ENCODE data around the gene DNAJB12. TPM values are rescaled to one million over a fixed set of nuclear protein-coding genes. Genes with fewer than 3 reads are reported as not detected.

Gene DNAJB12
- total RNA-seq, 1 donor from 2014 or later = 29.7 TPM

DNA sequence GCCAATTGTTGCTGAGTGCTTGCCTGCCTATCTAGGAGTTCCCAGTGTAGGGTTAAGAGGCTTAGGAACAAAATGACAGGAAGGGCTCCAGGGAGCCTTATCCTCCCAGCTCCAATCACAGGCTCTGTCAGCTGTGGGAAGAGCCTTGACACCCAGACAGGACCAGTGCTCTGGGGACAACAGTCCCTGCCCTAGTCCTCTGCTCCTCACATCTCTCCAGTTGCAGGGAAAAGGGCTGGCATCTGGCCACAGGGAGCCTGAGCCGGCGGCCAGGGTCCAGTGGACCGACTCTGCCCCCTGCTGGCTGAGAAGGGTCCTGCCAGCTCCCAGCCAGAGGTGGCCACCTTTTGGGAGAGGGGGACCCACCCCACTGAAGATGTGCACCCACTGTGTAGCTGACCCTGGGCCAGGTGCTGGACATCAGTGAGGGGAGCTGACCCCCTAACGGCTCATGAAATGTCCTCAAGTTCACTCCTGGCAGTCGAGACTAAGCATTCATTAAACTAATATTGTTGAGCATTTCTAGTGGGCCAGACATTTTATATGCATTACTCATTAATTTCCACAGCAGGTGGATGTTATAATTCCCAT, 17.6 kb downstream of the DNAJB12 start:
- Histone ChIP-seq H3K27ac (peak overlapping the region; percentile 75), H3K36me3 (peaks cover 0 to 39% of the 10 kb centered on the region in 2 donors), H3K27me3 (no peaks in the 10 kb centered on the region), H3K4me3 (no peak overlapping the region), H3K4me1 (peaks cover 61% of the 10 kb centered on the region), H3K9me3 (no peaks in the 10 kb centered on the region)
- TF ChIP-seq, protein P1, sequence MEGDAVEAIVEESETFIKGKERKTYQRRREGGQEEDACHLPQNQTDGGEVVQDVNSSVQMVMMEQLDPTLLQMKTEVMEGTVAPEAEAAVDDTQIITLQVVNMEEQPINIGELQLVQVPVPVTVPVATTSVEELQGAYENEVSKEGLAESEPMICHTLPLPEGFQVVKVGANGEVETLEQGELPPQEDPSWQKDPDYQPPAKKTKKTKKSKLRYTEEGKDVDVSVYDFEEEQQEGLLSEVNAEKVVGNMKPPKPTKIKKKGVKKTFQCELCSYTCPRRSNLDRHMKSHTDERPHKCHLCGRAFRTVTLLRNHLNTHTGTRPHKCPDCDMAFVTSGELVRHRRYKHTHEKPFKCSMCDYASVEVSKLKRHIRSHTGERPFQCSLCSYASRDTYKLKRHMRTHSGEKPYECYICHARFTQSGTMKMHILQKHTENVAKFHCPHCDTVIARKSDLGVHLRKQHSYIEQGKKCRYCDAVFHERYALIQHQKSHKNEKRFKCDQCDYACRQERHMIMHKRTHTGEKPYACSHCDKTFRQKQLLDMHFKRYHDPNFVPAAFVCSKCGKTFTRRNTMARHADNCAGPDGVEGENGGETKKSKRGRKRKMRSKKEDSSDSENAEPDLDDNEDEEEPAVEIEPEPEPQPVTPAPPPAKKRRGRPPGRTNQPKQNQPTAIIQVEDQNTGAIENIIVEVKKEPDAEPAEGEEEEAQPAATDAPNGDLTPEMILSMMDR (IDR thresholded peaks at IDR 0.05) = peak; percentile 86 to 99 (median 98)
- TF ChIP-seq POLR2AphosphoS5 (IDR thresholded peaks at IDR 0.05; ENCODE audit: insufficient read depth in 1 of 2, low read depth in 1 of 2) = peak; percentile 67 to 75
- no peak for TF ChIP-seq POLR2A (IDR thresholded peaks at IDR 0.05)
- no peak for DNase-seq (ENCODE audit: extremely low spot score in 2 of 2)
- intact Hi-C loops (cut with DNase I) = loop anchor here (5.0 to 10.0 kb wide), 3 partner anchors 220 to 372 kb away; partner anchors contain the start of gene CHST3

DNA sequence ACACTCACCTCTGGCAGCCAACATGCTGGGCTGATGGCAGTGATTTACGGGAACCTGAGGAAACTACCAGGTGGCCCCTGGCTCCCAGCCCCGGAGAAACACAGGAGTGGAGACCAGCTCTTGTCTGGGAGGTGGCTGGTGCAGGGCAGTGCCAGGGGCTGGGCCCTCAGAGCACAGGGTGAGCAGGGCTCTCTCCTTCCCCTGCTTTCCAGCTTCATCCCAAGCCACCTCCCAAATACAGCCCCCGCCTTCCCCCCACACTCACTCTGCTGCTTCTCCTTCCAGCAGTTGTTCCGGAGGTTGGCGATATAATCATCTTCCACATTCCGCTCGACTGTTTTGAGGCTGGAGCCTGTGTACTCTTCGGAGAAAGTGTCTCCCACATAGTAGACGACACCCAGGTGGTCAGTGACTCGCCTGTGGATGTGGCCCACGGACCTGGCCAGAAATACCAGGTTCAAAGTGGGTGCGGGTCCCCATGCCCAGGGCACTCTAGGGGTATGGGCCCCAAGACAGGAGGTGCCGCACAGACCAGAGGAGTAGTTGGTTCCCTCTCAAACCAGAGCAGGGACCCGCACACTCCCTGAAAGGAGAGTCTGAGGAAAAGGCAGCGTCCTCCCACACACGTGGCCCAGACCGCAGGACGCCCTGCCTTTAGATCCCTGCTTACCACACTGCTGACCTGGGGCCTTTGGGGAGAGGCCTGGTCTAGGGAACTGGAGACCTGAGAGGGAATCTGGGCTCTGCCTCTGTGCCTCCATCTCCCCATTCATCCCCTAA, 18.3 kb downstream of the DNAJB12 start:
- TF ChIP-seq POLR2A (IDR thresholded peaks at IDR 0.05) = no peak
- H3K4me1 ChIP-seq = peaks cover 68% of the 10 kb centered on the region
- DNase-seq (ENCODE audit: extremely low spot score in 2 of 2) = no peak
- peak overlapping the region; percentile 75 for H3K27ac ChIP-seq
- intact Hi-C loops (cut with DNase I) = loop anchor here (5.0 to 10.0 kb wide), 3 partner anchors 219 to 372 kb away; partner anchors contain the start of gene CHST3
- H3K4me3 ChIP-seq = no peak overlapping the region
- no peaks in the 10 kb centered on the region for H3K9me3 ChIP-seq
- peaks cover 0 to 38% of the 10 kb centered on the region in 2 donors for H3K36me3 ChIP-seq
- H3K27me3 ChIP-seq = no peaks in the 10 kb centered on the region

- peak overlapping the region; percentile 75 for H3K27ac ChIP-seq
- H3K36me3 ChIP-seq = peaks cover 0 to 34% of the 10 kb centered on the region in 2 donors
- TF ChIP-seq, protein P1 (IDR thresholded peaks at IDR 0.05) = peak in 1 of 3 experiments; percentile 14
- peak in 1 of 2 donors; percentile 5 for TF ChIP-seq POLR2AphosphoS5 (IDR thresholded peaks at IDR 0.05; ENCODE audit: insufficient read depth in 1 of 2, low read depth in 1 of 2)
- TF ChIP-seq POLR2A (IDR thresholded peaks at IDR 0.05) = no peak
- DNase-seq (ENCODE audit: extremely low spot score in 2 of 2) = peak in 1 of 2 donors; percentile 95
- no peak overlapping the region for H3K4me3 ChIP-seq
- H3K9me3 ChIP-seq = no peaks in the 10 kb centered on the region
- H3K27me3 ChIP-seq = no peaks in the 10 kb centered on the region
- intact Hi-C loops (cut with DNase I) = loop anchor here (5.0 to 10.0 kb wide), 3 partner anchors 218 to 371 kb away; partner anchors contain the start of gene CHST3
- peaks cover 74% of the 10 kb centered on the region for H3K4me1 ChIP-seq
These were observed 19.1 kb downstream of the DNAJB12 start for GRCh38 chr10:72335394-72336258.

GRCh38 chr10:72334825-72335393, 19.8 kb downstream of the DNAJB12 start:
- H3K27me3 ChIP-seq = no peaks in the 10 kb centered on the region
- DNase-seq (ENCODE audit: extremely low spot score in 2 of 2) = peak in 1 of 2 donors; percentile 98
- intact Hi-C loops (cut with DNase I) = loop anchor here (5.0 to 10.0 kb wide), 4 partner anchors 63 to 370 kb away; partner anchors contain the start of genes CHST3 and DDIT4
- no peaks in the 10 kb centered on the region for H3K9me3 ChIP-seq
- H3K4me1 ChIP-seq = peaks cover 67% of the 10 kb centered on the region
- no peak overlapping the region for H3K4me3 ChIP-seq
- peak overlapping the region; percentile 75 for H3K27ac ChIP-seq
- TF ChIP-seq POLR2A (IDR thresholded peaks at IDR 0.05) (no peak), POLR2AphosphoS5 (IDR thresholded peaks at IDR 0.05; ENCODE audit: insufficient read depth in 1 of 2, low read depth in 1 of 2) (peak; percentile 84 to 97)
- H3K36me3 ChIP-seq = peaks cover 0 to 26% of the 10 kb centered on the region in 2 donors

GRCh38 chr10:72334196-72334824, 20.4 kb downstream of the DNAJB12 start:
- no peak for TF ChIP-seq POLR2A (IDR thresholded peaks at IDR 0.05)
- no peak for DNase-seq (ENCODE audit: extremely low spot score in 2 of 2)
- Histone ChIP-seq H3K4me3 (no peak overlapping the region), H3K4me1 (peaks cover 72% of the 10 kb centered on the region), H3K27me3 (no peaks in the 10 kb centered on the region), H3K9me3 (no peaks in the 10 kb centered on the region), H3K36me3 (peaks cover 0 to 20% of the 10 kb centered on the region in 2 donors), H3K27ac (peak overlapping the region; percentile 75)
- intact Hi-C loops (cut with DNase I) = loop anchor here (5.0 to 10.0 kb wide), 2 partner anchors 62 to 370 kb away; partner anchors contain the start of genes CHST3 and DDIT4

All from vagina (tissue), 2 donors.